SK-N-SH (cell line): ENCODE data around the gene AMFR. TPM values are rescaled to one million over a fixed set of nuclear protein-coding genes. Genes with fewer than 3 reads are reported as not detected.

Source experiments
- CTCF ChIA-PET: fragments of 300-600, 350-600 bp; formaldehyde crosslinking; extraction: SDS; loops from one replicate; lab custom pipeline; 2021; lab: Yijun Ruan, JAX
- POLR2A ChIA-PET: fragments of 350-600 bp; sonication (Branson Sonifier 250); formaldehyde crosslinking; extraction: SDS; loops from one replicate; lab custom pipeline; 2020; ENCODE audit warnings: antibody characterized with exemption, inconsistent platforms; lab: Yijun Ruan, JAX
- DNase-seq: peaks from one replicate; pipeline ENCODE4 v3.0.0; 2012
- H2AFZ ChIP-seq: fragments of 200-600 bp; sonication (generic); 2 replicates; pipeline ENCODE4 v1.8.1; 2016; ENCODE audit warnings: antibody characterized with exemption, mild to moderate bottlenecking, low read depth
- H3F3A ChIP-seq: fragments of 200-600 bp; sonication (generic); replicated peaks from 2 replicates; pipeline ENCODE3; 2016; ENCODE audit warnings: antibody characterized with exemption, mild to moderate bottlenecking; ENCODE audit not compliant: insufficient read depth
- H3K27ac ChIP-seq, 2 experiments: fragments of 200-500 bp in 1 of 2; fragments of 200-600 bp in 1 of 2; sonication (Bioruptor generic) in 1 of 2; sonication (generic), shearing (Covaris generic) in 1 of 2; 2 replicates each; pipeline versions ENCODE4 v1.5.1 to v1.6.1; 2014 to 2016; ENCODE audit warnings: low read depth in 2 of 2, inconsistent platforms in 1 of 2, low read length in 1 of 2, mild to moderate bottlenecking in 1 of 2, mixed read lengths in 1 of 2
- H3K27me3 ChIP-seq: fragments of 200-600 bp; sonication (generic), shearing (Covaris generic); 2 replicates; pipeline ENCODE4 v1.6.1; 2016; ENCODE audit warnings: mixed run types; ENCODE audit not compliant: insufficient read depth
- H3K36me3 ChIP-seq, 2 experiments: fragments of 200-500 bp in 1 of 2; fragments of 200-600 bp in 1 of 2; sonication (Bioruptor generic) in 1 of 2; sonication (generic) in 1 of 2; replicated peaks in 1 of 2; 2 replicates each; pipeline versions ENCODE3 to v1.5.1; 2014 to 2016; ENCODE audit warnings: low read length in 1 of 2, mild to moderate bottlenecking in 1 of 2; ENCODE audit not compliant: insufficient read depth in 2 of 2, control insufficient read depth in 1 of 2
- H3K4me1 ChIP-seq, 2 experiments: fragments of 200-500 bp in 1 of 2; fragments of 200-600 bp in 1 of 2; sonication (Bioruptor generic) in 1 of 2; sonication (generic), shearing (Covaris generic) in 1 of 2; 2 replicates each; pipeline versions ENCODE4 v1.5.1 to v1.6.1; 2014 to 2016; ENCODE audit warnings: low read depth in 1 of 2, low read length in 1 of 2, mixed run types in 1 of 2; ENCODE audit not compliant: insufficient read depth in 2 of 2, control insufficient read depth in 1 of 2
- H3K4me2 ChIP-seq: fragments of 200-600 bp; sonication (generic), shearing (Covaris generic); 2 replicates; pipeline ENCODE4 v1.6.1; 2017; ENCODE audit warnings: mixed run types
- H3K4me3 ChIP-seq, 2 experiments: fragments of 200-500 bp in 1 of 2; fragments of 200-600 bp in 1 of 2; sonication (Bioruptor generic) in 1 of 2; sonication (generic), shearing (Covaris generic) in 1 of 2; 2 replicates each; pipeline versions ENCODE4 v1.5.1 to v1.8.1; 2014 to 2016; ENCODE audit warnings: low read depth in 2 of 2, inconsistent platforms in 1 of 2, low read length in 1 of 2, mild to moderate bottlenecking in 1 of 2, mixed read lengths in 1 of 2, moderate library complexity in 1 of 2
- H3K79me2 ChIP-seq: fragments of 200-600 bp; sonication (generic); 2 replicates; pipeline ENCODE4 v1.8.1; 2017; ENCODE audit warnings: mild to moderate bottlenecking; ENCODE audit not compliant: insufficient read depth
- H3K9ac ChIP-seq: fragments of 200-600 bp; sonication (generic); 2 replicates; pipeline ENCODE4 v1.6.1; 2017; ENCODE audit warnings: mixed run types
- H3K9me2 ChIP-seq: fragments of 200-600 bp; sonication (generic); 2 replicates; pipeline ENCODE4 v1.6.1; 2017; ENCODE audit warnings: mixed run types
- H3K9me3 ChIP-seq: fragments of 200-600 bp; sonication (generic); 2 replicates; pipeline ENCODE4 v1.6.1; 2017; ENCODE audit warnings: mixed run types, mild to moderate bottlenecking, moderate library complexity
- H4K20me1 ChIP-seq: fragments of 200-600 bp; sonication (generic); 2 replicates; pipeline ENCODE4 v1.6.1; 2017; ENCODE audit warnings: mild to moderate bottlenecking, mixed run types; ENCODE audit not compliant: insufficient read depth
- ELF1 ChIP-seq: IDR thresholded peaks from 2 replicates; pipeline ENCODE4 v1.4.0; 2012
- EP300 ChIP-seq, 2 experiments: IDR thresholded peaks; 2 replicates each; pipeline versions ENCODE4 v1.4.0 to v1.6.1; 2012; ENCODE audit warnings: borderline replicate concordance in 1 of 2, low read depth in 1 of 2, low read length in 1 of 2
- EZH2phosphoT487 ChIP-seq: fragments of 200-600 bp; sonication (generic); IDR thresholded peaks from 2 replicates; pipeline ENCODE4 v1.6.1; 2017; ENCODE audit warnings: low read depth, mixed run types, mild to moderate bottlenecking, antibody characterized with exemption, moderate library complexity, borderline replicate concordance
- JUND ChIP-seq: IDR thresholded peaks from 2 replicates; pipeline ENCODE4 v1.4.0; 2012
- MXI1 ChIP-seq: IDR thresholded peaks from 2 replicates; pipeline ENCODE4 v1.6.1; 2012; ENCODE audit warnings: mild to moderate bottlenecking, low read depth, low read length, improper control_type of control experiment
- NFIC ChIP-seq: IDR thresholded peaks from 2 replicates; pipeline ENCODE4 v1.4.0; 2012; ENCODE audit warnings: borderline replicate concordance
- RAD21 ChIP-seq: IDR thresholded peaks from 2 replicates; pipeline ENCODE4 v1.6.1; 2012; ENCODE audit warnings: mild to moderate bottlenecking, low read length
- RFX5 ChIP-seq: IDR thresholded peaks from 2 replicates; pipeline ENCODE4 v1.6.1; 2012; ENCODE audit warnings: mild to moderate bottlenecking, improper control_type of control experiment, low read length
- SIN3A ChIP-seq: IDR thresholded peaks from 2 replicates; pipeline ENCODE4 v1.6.1; 2012; ENCODE audit warnings: low read depth, mild to moderate bottlenecking, low read length, moderate library complexity, borderline replicate concordance
- SMC3 ChIP-seq: IDR thresholded peaks from 2 replicates; pipeline ENCODE4 v1.6.1; 2012; ENCODE audit warnings: low read depth, low read length, improper control_type of control experiment
- TAF1 ChIP-seq: IDR thresholded peaks from 2 replicates; pipeline ENCODE4 v1.6.1; 2012; ENCODE audit warnings: low read depth, mild to moderate bottlenecking, low read length, moderate library complexity, borderline replicate concordance
- TEAD4 ChIP-seq: IDR thresholded peaks from 2 replicates; pipeline ENCODE4 v1.4.0; 2012; ENCODE audit warnings: mild to moderate bottlenecking, borderline replicate concordance; ENCODE audit not compliant: insufficient read depth
- YY1 ChIP-seq: IDR thresholded peaks from 2 replicates; pipeline ENCODE4 v1.4.0; 2012; ENCODE audit warnings: low read depth, mild to moderate bottlenecking
- WGBS: methylation state at CpG from one replicate; pipeline ENCODE4 v1.1.6; 2017; ENCODE audit warnings: low lambda C conversion rate; 5-methylcytosine and 5-hydroxymethylcytosine counted together
- polyA plus RNA-seq, 3 experiments: library from polyadenylated mRNA; depleted of rRNA; stranded (reverse); fragments of >200 nt; gene quantifications; 2 replicates each; pipeline ENCODE4 v1.2.3, GENCODE V29; 2012
- TF ChIP-seq, protein P1 (sequence below): IDR thresholded peaks from 2 replicates; pipeline ENCODE4 v1.6.1; 2012; ENCODE audit warnings: mild to moderate bottlenecking, low read depth, low read length, moderate library complexity
- TF ChIP-seq, protein P2 (sequence below): fragments of 150-350 bp; IDR thresholded peaks from 2 replicates; pipeline ENCODE4 v1.6.1; 2017; ENCODE audit warnings: antibody characterized with exemption, low read length, low read depth, borderline replicate concordance
- TF ChIP-seq, protein P3 (sequence below): fragments of 150-350 bp; IDR thresholded peaks from 2 replicates; pipeline ENCODE4 v1.6.1; 2016; ENCODE audit warnings: mild to moderate bottlenecking, low read depth, low read length
- TF ChIP-seq, protein P4 (sequence below): IDR thresholded peaks from 2 replicates; pipeline ENCODE4; 2012

The AMFR gene
- polyA plus RNA-seq, 1 of the 3 experiments (the other 2 are of a cell fraction), result 65.3 TPM

DNA sequence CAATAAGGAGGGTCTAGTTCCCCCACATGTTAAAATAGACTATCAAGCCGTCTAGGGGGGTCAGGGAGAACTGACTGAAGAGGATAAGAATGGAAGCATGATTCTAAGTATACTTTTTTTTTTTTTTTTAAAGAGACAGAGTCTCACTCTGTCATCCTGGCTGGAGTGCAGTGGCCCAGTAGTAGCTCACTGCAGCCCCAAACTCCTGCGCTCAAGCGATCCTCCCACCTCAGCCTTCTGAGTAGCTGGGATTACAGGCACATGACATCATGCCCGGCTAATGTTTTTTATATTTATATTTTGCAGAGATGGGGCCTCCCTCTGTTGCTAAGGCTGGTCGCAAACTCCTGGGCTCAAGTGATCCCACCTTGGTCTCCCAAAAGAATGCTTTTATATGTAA lies 14.2 kb downstream of the AMFR start:
- H4K20me1 ChIP-seq, result peaks cover 18% of the 10 kb centered on the region
- ChIA-PET POLR2A (interaction anchor here (0.7 kb wide), 1 partner anchor 1105 kb away, joined by 5 read pairs; no protein-coding TSS in a partner anchor), CTCF (no interaction called here)
- no peak overlapping the region for H3K27ac ChIP-seq
- TF ChIP-seq ELF1 (no peak), MXI1 (no peak), RAD21 (no peak), YY1 (no peak), TEAD4 (no peak), TAF1 (no peak), JUND (no peak), EZH2phosphoT487 (no peak), RFX5 (no peak), NFIC (no peak), EP300 (IDR thresholded peaks at IDR 0.05; ENCODE audit: borderline replicate concordance in 1 of 2, low read depth in 1 of 2, low read length in 1 of 2) (no peak), SMC3 (no peak), SIN3A (no peak)
- TF ChIP-seq, protein P1, sequence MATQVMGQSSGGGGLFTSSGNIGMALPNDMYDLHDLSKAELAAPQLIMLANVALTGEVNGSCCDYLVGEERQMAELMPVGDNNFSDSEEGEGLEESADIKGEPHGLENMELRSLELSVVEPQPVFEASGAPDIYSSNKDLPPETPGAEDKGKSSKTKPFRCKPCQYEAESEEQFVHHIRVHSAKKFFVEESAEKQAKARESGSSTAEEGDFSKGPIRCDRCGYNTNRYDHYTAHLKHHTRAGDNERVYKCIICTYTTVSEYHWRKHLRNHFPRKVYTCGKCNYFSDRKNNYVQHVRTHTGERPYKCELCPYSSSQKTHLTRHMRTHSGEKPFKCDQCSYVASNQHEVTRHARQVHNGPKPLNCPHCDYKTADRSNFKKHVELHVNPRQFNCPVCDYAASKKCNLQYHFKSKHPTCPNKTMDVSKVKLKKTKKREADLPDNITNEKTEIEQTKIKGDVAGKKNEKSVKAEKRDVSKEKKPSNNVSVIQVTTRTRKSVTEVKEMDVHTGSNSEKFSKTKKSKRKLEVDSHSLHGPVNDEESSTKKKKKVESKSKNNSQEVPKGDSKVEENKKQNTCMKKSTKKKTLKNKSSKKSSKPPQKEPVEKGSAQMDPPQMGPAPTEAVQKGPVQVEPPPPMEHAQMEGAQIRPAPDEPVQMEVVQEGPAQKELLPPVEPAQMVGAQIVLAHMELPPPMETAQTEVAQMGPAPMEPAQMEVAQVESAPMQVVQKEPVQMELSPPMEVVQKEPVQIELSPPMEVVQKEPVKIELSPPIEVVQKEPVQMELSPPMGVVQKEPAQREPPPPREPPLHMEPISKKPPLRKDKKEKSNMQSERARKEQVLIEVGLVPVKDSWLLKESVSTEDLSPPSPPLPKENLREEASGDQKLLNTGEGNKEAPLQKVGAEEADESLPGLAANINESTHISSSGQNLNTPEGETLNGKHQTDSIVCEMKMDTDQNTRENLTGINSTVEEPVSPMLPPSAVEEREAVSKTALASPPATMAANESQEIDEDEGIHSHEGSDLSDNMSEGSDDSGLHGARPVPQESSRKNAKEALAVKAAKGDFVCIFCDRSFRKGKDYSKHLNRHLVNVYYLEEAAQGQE, result no peak
- TF ChIP-seq, protein P2, sequence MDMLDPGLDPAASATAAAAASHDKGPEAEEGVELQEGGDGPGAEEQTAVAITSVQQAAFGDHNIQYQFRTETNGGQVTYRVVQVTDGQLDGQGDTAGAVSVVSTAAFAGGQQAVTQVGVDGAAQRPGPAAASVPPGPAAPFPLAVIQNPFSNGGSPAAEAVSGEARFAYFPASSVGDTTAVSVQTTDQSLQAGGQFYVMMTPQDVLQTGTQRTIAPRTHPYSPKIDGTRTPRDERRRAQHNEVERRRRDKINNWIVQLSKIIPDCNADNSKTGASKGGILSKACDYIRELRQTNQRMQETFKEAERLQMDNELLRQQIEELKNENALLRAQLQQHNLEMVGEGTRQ, result no peak
- TF ChIP-seq, protein P3, sequence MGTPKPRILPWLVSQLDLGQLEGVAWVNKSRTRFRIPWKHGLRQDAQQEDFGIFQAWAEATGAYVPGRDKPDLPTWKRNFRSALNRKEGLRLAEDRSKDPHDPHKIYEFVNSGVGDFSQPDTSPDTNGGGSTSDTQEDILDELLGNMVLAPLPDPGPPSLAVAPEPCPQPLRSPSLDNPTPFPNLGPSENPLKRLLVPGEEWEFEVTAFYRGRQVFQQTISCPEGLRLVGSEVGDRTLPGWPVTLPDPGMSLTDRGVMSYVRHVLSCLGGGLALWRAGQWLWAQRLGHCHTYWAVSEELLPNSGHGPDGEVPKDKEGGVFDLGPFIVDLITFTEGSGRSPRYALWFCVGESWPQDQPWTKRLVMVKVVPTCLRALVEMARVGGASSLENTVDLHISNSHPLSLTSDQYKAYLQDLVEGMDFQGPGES, result no peak
- TF ChIP-seq, protein P4, sequence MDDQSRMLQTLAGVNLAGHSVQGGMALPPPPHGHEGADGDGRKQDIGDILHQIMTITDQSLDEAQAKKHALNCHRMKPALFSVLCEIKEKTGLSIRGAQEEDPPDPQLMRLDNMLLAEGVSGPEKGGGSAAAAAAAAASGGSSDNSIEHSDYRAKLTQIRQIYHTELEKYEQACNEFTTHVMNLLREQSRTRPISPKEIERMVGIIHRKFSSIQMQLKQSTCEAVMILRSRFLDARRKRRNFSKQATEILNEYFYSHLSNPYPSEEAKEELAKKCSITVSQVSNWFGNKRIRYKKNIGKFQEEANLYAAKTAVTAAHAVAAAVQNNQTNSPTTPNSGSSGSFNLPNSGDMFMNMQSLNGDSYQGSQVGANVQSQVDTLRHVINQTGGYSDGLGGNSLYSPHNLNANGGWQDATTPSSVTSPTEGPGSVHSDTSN, result no peak
- WGBS, result 77% methylated on average over 5 of the region's 5 CpGs
- H3F3A ChIP-seq, result no peaks in the 10 kb centered on the region
- H3K36me3 ChIP-seq, result peaks cover 28 to 60% of the 10 kb centered on the region in 2 experiments
- H3K4me2 ChIP-seq, result no peak overlapping the region
- no peak overlapping the region for H3K4me3 ChIP-seq
- H3K4me1 ChIP-seq, result peaks cover 0 to 7% of the 10 kb centered on the region in 2 experiments; a peak in 1 of 4 replicates
- DNase-seq, result no peak
- H3K27me3 ChIP-seq, result no peaks in the 10 kb centered on the region
- H3K9me2 ChIP-seq, result no peaks in the 10 kb centered on the region
- H3K9me3 ChIP-seq, result no peaks in the 10 kb centered on the region
- no peak overlapping the region for H3K9ac ChIP-seq
- no peak overlapping the region for H2AFZ ChIP-seq
- peaks cover 57% of the 10 kb centered on the region for H3K79me2 ChIP-seq
